H1 (cell line): ENCODE measurements around the gene TUBGCP2. TPM values are rescaled to one million over a fixed set of nuclear protein-coding genes. Genes with fewer than 3 reads are reported as not detected.

Experiments used
- CTCF ChIA-PET: fragments of 300-600 bp; sonication (Branson Sonifier 250); formaldehyde crosslinking; loops from one replicate; lab custom pipeline; 2021; ENCODE audit not compliant: partially characterized antibody; lab: Charles Lee
- POLR2A ChIA-PET: fragments of 300-600 bp; sonication (Branson Sonifier 250); formaldehyde crosslinking; loops from one replicate; lab custom pipeline; 2021; ENCODE audit warnings: inconsistent platforms; ENCODE audit not compliant: partially characterized antibody; lab: Charles Lee
- DNase-seq, 2 experiments: peaks; one replicate each; pipeline versions ENCODE4 v3.0.0 to v3.0.0-alpha.2; 2010 to 2022; ENCODE audit warnings: low spot score in 2 of 2, low read depth in 1 of 2, mixed read lengths in 1 of 2
- FAIRE-seq: peaks from 2 replicates; lab custom pipeline; 2011; peaks lifted over from hg19 to GRCh38; lab: Jason Lieb, UNC
- H2AFZ ChIP-seq: 2 replicates; pipeline ENCODE4 v1.8.1; 2012; ENCODE audit warnings: low read length, inconsistent platforms
- H2AK5ac ChIP-seq: 2 replicates; pipeline ENCODE4 v1.6.1; 2013; ENCODE audit warnings: low read depth, low read length
- H2BK120ac ChIP-seq: replicated peaks from 2 replicates; pipeline ENCODE3; 2013; ENCODE audit warnings: low read depth, low read length, inconsistent platforms
- H2BK12ac ChIP-seq: 2 replicates; pipeline ENCODE4 v1.6.1; 2013; ENCODE audit warnings: low read depth, low read length
- H2BK15ac ChIP-seq: 2 replicates; pipeline ENCODE4 v1.6.1; 2013; ENCODE audit warnings: low read length
- H2BK20ac ChIP-seq: 2 replicates; pipeline ENCODE4 v1.6.1; 2013; ENCODE audit warnings: low read length
- H2BK5ac ChIP-seq: 2 replicates; pipeline ENCODE4 v1.6.1; 2013; ENCODE audit warnings: low read depth, low read length
- H3K14ac ChIP-seq: 2 replicates; pipeline ENCODE4 v1.6.1; 2013; ENCODE audit warnings: inconsistent platforms; ENCODE audit not compliant: insufficient read length
- H3K18ac ChIP-seq: 2 replicates; pipeline ENCODE4 v1.6.1; 2013; ENCODE audit warnings: low read length; ENCODE audit errors: extremely low read depth
- H3K23ac ChIP-seq: 2 replicates; pipeline ENCODE4 v1.6.1; 2013; ENCODE audit warnings: inconsistent platforms; ENCODE audit not compliant: insufficient read length
- H3K23me2 ChIP-seq: 2 replicates; pipeline ENCODE4 v1.6.1; 2013; ENCODE audit warnings: low read depth, low read length
- H3K27ac ChIP-seq: 2 replicates; pipeline ENCODE4 v1.6.1; 2011; ENCODE audit warnings: low read depth, low read length, inconsistent platforms
- H3K27me3 ChIP-seq, 4 experiments: replicated peaks in 1 of 4; 1 replicate in 1 of 4; 2 replicates in 3 of 4; pipeline versions ENCODE4 v1.6.1 to v1.8.1; 2011 to 2013; ENCODE audit warnings: low read length in 3 of 4, mild to moderate bottlenecking in 3 of 4, inconsistent platforms in 2 of 4, mixed read lengths in 2 of 4, moderate library complexity in 1 of 4; ENCODE audit not compliant: control insufficient read depth in 3 of 4, insufficient read depth in 3 of 4; ENCODE audit errors: extremely low read depth in 1 of 4
- H3K36me3 ChIP-seq, 4 experiments: 2 replicates each; pipeline versions ENCODE4 v1.6.1 to v1.8.1; 2011 to 2013; ENCODE audit warnings: mild to moderate bottlenecking in 4 of 4, low read length in 3 of 4, moderate library complexity in 2 of 4, control low read depth in 1 of 4, inconsistent platforms in 1 of 4; ENCODE audit not compliant: insufficient read depth in 4 of 4, control insufficient read depth in 2 of 4
- H3K4ac ChIP-seq: replicated peaks from 2 replicates; pipeline ENCODE3; 2013; ENCODE audit warnings: low read length, low read depth, mixed read lengths, inconsistent platforms; ENCODE audit not compliant: insufficient read length
- H3K4me1 ChIP-seq, 4 experiments: replicated peaks in 1 of 4; 1 replicate in 1 of 4; 2 replicates in 3 of 4; pipeline versions ENCODE4 v1.6.1 to v1.8.1; 2011 to 2013; ENCODE audit warnings: low read length in 3 of 4, inconsistent platforms in 2 of 4, mixed read lengths in 1 of 4; ENCODE audit not compliant: insufficient read depth in 4 of 4, control insufficient read depth in 3 of 4
- H3K4me2 ChIP-seq, 2 experiments: 2 replicates each; pipeline versions ENCODE4 v1.6.1 to v1.8.1; 2011 to 2013; ENCODE audit warnings: low read depth in 2 of 2, low read length in 2 of 2, control low read depth in 1 of 2, inconsistent platforms in 1 of 2, mild to moderate bottlenecking in 1 of 2; ENCODE audit not compliant: insufficient read depth in 1 of 2
- H3K4me3 ChIP-seq, 4 experiments: fragments of 200-600, 300-600 bp in 1 of 4; sonication (generic), shearing (Covaris generic), sonication (Bioruptor Twin) in 1 of 4; 2 replicates each; pipeline versions ENCODE4 v1.5.1 to v1.8.1; 2011 to 2016; ENCODE audit warnings: low read length in 4 of 4, low read depth in 3 of 4, control low read depth in 2 of 4, inconsistent platforms in 2 of 4, mild to moderate bottlenecking in 2 of 4, mixed read lengths in 1 of 4, moderate library complexity in 1 of 4; ENCODE audit not compliant: insufficient read depth in 2 of 4; ENCODE audit errors: extremely low read depth in 1 of 4
- H3K56ac ChIP-seq: replicated peaks from 2 replicates; pipeline ENCODE3; 2013; ENCODE audit warnings: low read depth, mild to moderate bottlenecking, mixed read lengths, low read length, inconsistent platforms; ENCODE audit not compliant: insufficient read length
- H3K79me1 ChIP-seq: 2 replicates; pipeline ENCODE4 v1.6.1; 2013; ENCODE audit warnings: low read depth, low read length, control low read depth
- H3K79me2 ChIP-seq, 2 experiments: 2 replicates each; pipeline versions ENCODE4 v1.6.1 to v1.8.1; 2012 to 2013; ENCODE audit warnings: low read length in 2 of 2, mild to moderate bottlenecking in 2 of 2, inconsistent platforms in 1 of 2; ENCODE audit not compliant: insufficient read depth in 2 of 2, control insufficient read depth in 1 of 2
- H3K9ac ChIP-seq, 4 experiments: replicated peaks in 1 of 4; 1 replicate in 1 of 4; 2 replicates in 3 of 4; pipeline versions ENCODE4 v1.6.1 to v1.8.1; 2011 to 2013; ENCODE audit warnings: low read depth in 3 of 4, low read length in 3 of 4, control low read depth in 2 of 4, mild to moderate bottlenecking in 2 of 4, moderate library complexity in 2 of 4, inconsistent platforms in 1 of 4; ENCODE audit errors: extremely low read depth in 1 of 4
- H3K9me3 ChIP-seq, 2 experiments: 2 replicates each; pipeline versions ENCODE4 v1.6.1 to v1.8.1; 2012 to 2013; ENCODE audit warnings: mild to moderate bottlenecking in 2 of 2, moderate library complexity in 2 of 2, control low read depth in 1 of 2, inconsistent platforms in 1 of 2, low read depth in 1 of 2, low read length in 1 of 2, mixed read lengths in 1 of 2; ENCODE audit not compliant: insufficient read depth in 2 of 2
- H4K20me1 ChIP-seq, 2 experiments: replicated peaks in 1 of 2; 2 replicates each; pipeline versions ENCODE3 to v1.8.1; 2011 to 2013; ENCODE audit warnings: inconsistent platforms in 2 of 2, low read length in 2 of 2, mild to moderate bottlenecking in 1 of 2; ENCODE audit not compliant: insufficient read depth in 2 of 2, control insufficient read depth in 1 of 2
- H4K5ac ChIP-seq: 2 replicates; pipeline ENCODE4 v1.6.1; 2013; ENCODE audit warnings: low read length, low read depth, mixed read lengths, inconsistent platforms; ENCODE audit not compliant: insufficient read length
- H4K8ac ChIP-seq: 2 replicates; pipeline ENCODE4 v1.8.0; 2013; ENCODE audit warnings: mild to moderate bottlenecking, moderate library complexity, low read length, inconsistent platforms; ENCODE audit not compliant: insufficient read depth; ENCODE audit errors: extremely low read depth
- H4K91ac ChIP-seq: replicated peaks from 2 replicates; pipeline ENCODE3; 2013; ENCODE audit warnings: low read length, mixed read lengths, inconsistent platforms; ENCODE audit not compliant: insufficient read length
- CTCF ChIP-seq, 3 experiments: IDR thresholded peaks; 1 replicate in 2 of 3; 2 replicates in 1 of 3; pipeline versions ENCODE4 v1.5.1 to v1.6.1; 2011; ENCODE audit warnings: low read length in 3 of 3, mild to moderate bottlenecking in 3 of 3, inconsistent platforms in 2 of 3, low read depth in 1 of 3, moderate library complexity in 1 of 3; ENCODE audit not compliant: insufficient read depth in 1 of 3; ENCODE audit errors: control extremely low read depth in 1 of 3
- RAD21 ChIP-seq, 2 experiments: IDR thresholded peaks in 1 of 2; conservative IDR thresholded peaks in 1 of 2; 2 replicates each; pipeline ENCODE4 v1.6.1; 2011; ENCODE audit warnings: low read depth in 2 of 2, low read length in 2 of 2, improper control_type of control experiment in 1 of 2, inconsistent platforms in 1 of 2, mild to moderate bottlenecking in 1 of 2, moderate library complexity in 1 of 2
- SAP30 ChIP-seq: fragments of 300-600 bp; sonication (generic); IDR thresholded peaks from 2 replicates; pipeline ENCODE4 v1.7.1; 2012; ENCODE audit warnings: low read length, moderate library complexity, mild to moderate bottlenecking, inconsistent platforms; ENCODE audit not compliant: insufficient read depth, insufficient replicate concordance
- TAF7 ChIP-seq: optimal IDR thresholded peaks from 2 replicates; pipeline ENCODE3; 2011; ENCODE audit warnings: low read depth, mild to moderate bottlenecking, inconsistent platforms, low read length, moderate library complexity, borderline replicate concordance
- WGBS, 2 experiments: shearing (Covaris generic) in 1 of 2; methylation state at CpG; one replicate each; pipeline versions ENCODE4 v1.1.6 to v1.1.7; 2013 to 2015; ENCODE audit warnings: low lambda C conversion rate in 2 of 2, mixed read lengths in 2 of 2, inconsistent platforms in 1 of 2, low coverage in 1 of 2, missing lambda C conversion rate in 1 of 2; ENCODE audit not compliant: insufficient replicate concordance in 2 of 2, insufficient coverage in 1 of 2, insufficient read length in 1 of 2; ENCODE audit errors: extremely low coverage in 1 of 2, missing lambda C conversion rate in 1 of 2; 5-methylcytosine and 5-hydroxymethylcytosine counted together
- polyA plus RNA-seq, 7 experiments: library from polyadenylated mRNA; depleted of rRNA in 3 of 7; stranded (reverse) in 5 of 7; unstranded in 2 of 7; fragments of >200 nt in 5 of 7; fragments of 200-250 nt in 2 of 7; gene quantifications; 1 replicate in 5 of 7; 2 replicates in 1 of 7; 4 replicates in 1 of 7; pipeline versions ENCODE4 v1.2.1 to v1.2.3, GENCODE V29; 2011 to 2013; ENCODE audit warnings: missing spikeins in 2 of 7, mixed read lengths in 2 of 7
- total RNA-seq: library from RNA; stranded (reverse); fragmentation: NEBNext Ultra II Directional; extraction: Animal tissue kit (Norgen Biotek cat#: 25700); gene quantifications from 2 replicates; pipeline ENCODE4 v1.2.1, GENCODE V29; 2021

The TUBGCP2 gene
- total and polyA plus RNA-seq, 2 of the 8 experiments (the other 6 are each of a cell fraction or from before 2014, with no cell fraction given) = 34.9 to 51.9 TPM

- ChIA-PET POLR2A (interaction anchor here (0.6 to 1.4 kb wide), 5 partner anchors 11 to 163 kb away, joined by 3 to 4 read pairs (median 3); partner anchors contain the start of gene FUOM), CTCF (interaction anchor here (0.6 to 3.0 kb wide), 28 partner anchors 10 to 698 kb away, joined by 3 to 24 read pairs (median 4); partner anchors contain the start of gene VENTX)
- Histone ChIP-seq H4K20me1 (peaks cover 6 to 16% of the 10 kb centered on the region in 2 experiments), H4K91ac (no peak overlapping the region), H2BK120ac (no peak overlapping the region), H2AK5ac (no peak overlapping the region), H2BK20ac (no peak overlapping the region), H3K27ac (no peak overlapping the region), H2BK5ac (no peak overlapping the region), H3K23ac (no peak overlapping the region), H2AFZ (no peak overlapping the region), H3K4ac (no peak overlapping the region), H2BK15ac (0 out of 2 replicates have a peak overlapping the region, but pooled peaks have one; percentile 46), H3K18ac (no peak overlapping the region), H3K4me3 (peak overlapping the region; percentile 71 to 85 (median 82)), H2BK12ac (no peak overlapping the region), H3K4me2 (peak overlapping the region; percentile 85 to 88), H3K14ac (no peak overlapping the region), H3K79me1 (peaks cover 26% of the 10 kb centered on the region), H3K56ac (no peak overlapping the region), H3K27me3 (no peaks in the 10 kb centered on the region), H3K9me3 (no peaks in the 10 kb centered on the region), H3K23me2 (peaks cover 9% of the 10 kb centered on the region; the same call in 1 of the 2 replicates), H3K36me3 (peaks cover 4 to 22% (median 6%) of the 10 kb centered on the region in 4 experiments; a peak in 7 of 8 replicates), H3K9ac (peak overlapping the region; percentile 45 to 97 (median 76); a peak in 6 of 7 replicates), H3K79me2 (peaks cover 3 to 39% of the 10 kb centered on the region in 2 experiments; a peak in 3 of 4 replicates), H4K8ac (no peak overlapping the region), H3K4me1 (peaks cover 0 to 6% (median 4%) of the 10 kb centered on the region in 4 experiments; a peak in 4 of 7 replicates), H4K5ac (no peak overlapping the region)
- TF ChIP-seq CTCF (IDR thresholded peaks at IDR 0.05; ENCODE audit: control extremely low read depth in 1 of 3, insufficient read depth in 1 of 3, low read depth in 1 of 3, low read length in 3 of 3) = peak; percentile 72 to 74 (median 73)
- TF ChIP-seq SAP30 = peak; percentile 88
- no peak for TF ChIP-seq TAF7
- peak; percentile 14 to 27; a peak in 3 of 4 replicates for TF ChIP-seq RAD21 (IDR thresholded peaks at IDR 0.05 in 1 of 2, conservative IDR thresholded peaks at IDR 0.05 in 1 of 2; ENCODE audit: low read depth in 2 of 2, low read length in 2 of 2)
- WGBS, 2 experiments = 21% methylated on average over 25 of the region's 25 CpGs; no CpG with 5 or more reads in 1 of the 2 experiments
- FAIRE-seq (peak; percentile 69), DNase-seq (peak; percentile 19 to 75)
Observed at GRCh38 chr10:133307776-133308420, 774 bp downstream of the TUBGCP2 start.
